Measurements from ENCODE around the gene PPM1D.

GRCh38 chr17:60679287-60679686 is 79.3 kb downstream of the PPM1D start:
- TF ChIP-seq CTCF (IDR thresholded peaks at IDR 0.05) (no peak), USF1 (IDR thresholded peaks at IDR 0.05; ENCODE audit: borderline replicate concordance, low read depth) (no peak), MAX (IDR thresholded peaks at IDR 0.05; ENCODE audit: low read depth) (no peak), ELF1 (IDR thresholded peaks at IDR 0.05) (no peak), TAF1 (IDR thresholded peaks at IDR 0.05; ENCODE audit: borderline replicate concordance, low read depth, low read length) (no peak), POLR2AphosphoS5 (IDR thresholded peaks at IDR 0.05; ENCODE audit: low read depth, low read length) (no peak), RFX5 (IDR thresholded peaks at IDR 0.05; ENCODE audit: low read length) (no peak), SMC3 (IDR thresholded peaks at IDR 0.05; ENCODE audit: low read depth, low read length) (no peak), REST (IDR thresholded peaks at IDR 0.05; ENCODE audit: low read depth, low read length) (no peak), CHD2 (IDR thresholded peaks at IDR 0.05; ENCODE audit: low read length, partially characterized antibody) (no peak), FOXJ3 (CRISPR knock-in tag; IDR thresholded peaks at IDR 0.05) (no peak), USF2 (IDR thresholded peaks at IDR 0.05; ENCODE audit: borderline replicate concordance, low read depth, low read length) (no peak), MXI1 (IDR thresholded peaks at IDR 0.05; ENCODE audit: low read depth, low read length) (no peak)

All from SK-N-SH (cell line).